ENCODE measurements around the gene R3HDM1. TPM values are rescaled to one million over a fixed set of nuclear protein-coding genes. Genes with fewer than 3 reads are reported as not detected.

R3HDM1 gene
- total RNA-seq, 4 donors from 2014 or later: 9.7 to 17.5 (median 11.3) TPM

DNA sequence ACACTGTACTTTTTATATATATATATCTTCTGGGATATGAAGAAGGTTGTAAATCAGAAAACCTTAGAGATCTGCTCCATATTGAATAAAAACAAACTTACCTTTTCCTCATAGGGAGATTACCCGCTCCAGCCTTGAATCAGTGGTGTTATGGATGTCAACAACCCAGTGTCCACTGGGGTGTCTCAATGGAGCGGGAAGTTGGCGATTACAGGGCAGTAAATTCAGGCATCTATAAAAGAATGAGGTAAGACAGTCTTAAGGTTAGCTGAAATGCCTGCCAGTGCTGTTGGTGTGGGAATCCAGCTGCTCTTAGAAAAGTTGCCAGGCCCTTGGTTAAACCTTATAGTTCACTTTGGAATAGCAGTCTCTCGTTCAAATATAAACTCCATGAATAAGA lies 102.3 kb downstream of the R3HDM1 start:
- TF ChIP-seq, protein P1, sequence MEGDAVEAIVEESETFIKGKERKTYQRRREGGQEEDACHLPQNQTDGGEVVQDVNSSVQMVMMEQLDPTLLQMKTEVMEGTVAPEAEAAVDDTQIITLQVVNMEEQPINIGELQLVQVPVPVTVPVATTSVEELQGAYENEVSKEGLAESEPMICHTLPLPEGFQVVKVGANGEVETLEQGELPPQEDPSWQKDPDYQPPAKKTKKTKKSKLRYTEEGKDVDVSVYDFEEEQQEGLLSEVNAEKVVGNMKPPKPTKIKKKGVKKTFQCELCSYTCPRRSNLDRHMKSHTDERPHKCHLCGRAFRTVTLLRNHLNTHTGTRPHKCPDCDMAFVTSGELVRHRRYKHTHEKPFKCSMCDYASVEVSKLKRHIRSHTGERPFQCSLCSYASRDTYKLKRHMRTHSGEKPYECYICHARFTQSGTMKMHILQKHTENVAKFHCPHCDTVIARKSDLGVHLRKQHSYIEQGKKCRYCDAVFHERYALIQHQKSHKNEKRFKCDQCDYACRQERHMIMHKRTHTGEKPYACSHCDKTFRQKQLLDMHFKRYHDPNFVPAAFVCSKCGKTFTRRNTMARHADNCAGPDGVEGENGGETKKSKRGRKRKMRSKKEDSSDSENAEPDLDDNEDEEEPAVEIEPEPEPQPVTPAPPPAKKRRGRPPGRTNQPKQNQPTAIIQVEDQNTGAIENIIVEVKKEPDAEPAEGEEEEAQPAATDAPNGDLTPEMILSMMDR (IDR thresholded peaks at IDR 0.05): no peak
- no peak for TF ChIP-seq POLR2A (IDR thresholded peaks at IDR 0.05)
- WGBS, 2 donors: 94% methylated on average over 4 of the region's 4 CpGs
- no peak overlapping the region for H3K4me3 ChIP-seq (ENCODE audit: low read depth, poor library complexity, severe bottlenecking)
- DNase-seq (ENCODE audit: low spot score in 2 of 2): no peak
- intact Hi-C loops (cut with DNase I; ENCODE audit: low total_unique reads): no loop called here

DNA sequence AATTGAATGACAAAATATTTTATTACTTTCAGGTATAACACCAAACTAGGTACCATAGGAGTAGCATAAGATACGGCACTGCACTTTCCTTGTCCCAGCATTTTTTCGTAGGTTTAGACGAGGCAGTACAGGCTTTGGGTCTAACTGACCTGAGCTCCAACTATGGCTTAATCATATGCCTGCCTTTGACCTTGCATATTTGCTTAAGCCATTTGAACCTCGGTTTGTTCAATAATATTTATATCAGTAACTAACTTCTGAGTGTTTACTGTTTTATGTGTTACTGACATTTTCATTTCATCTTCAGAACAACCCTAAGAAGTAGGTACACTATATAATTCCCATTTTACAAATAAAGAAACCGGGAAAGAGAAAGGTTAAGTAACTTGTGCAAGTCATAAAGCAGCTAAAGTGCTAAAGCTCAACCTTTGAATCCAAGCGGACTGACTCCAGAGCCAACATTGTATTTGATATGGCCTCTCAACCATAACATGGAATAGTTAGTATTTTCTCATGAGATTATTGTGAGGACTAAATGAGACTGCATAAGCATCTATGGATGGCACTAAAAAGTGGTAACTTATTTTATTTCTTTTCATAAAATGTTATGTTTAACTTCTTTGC lies 104.0 kb downstream of the R3HDM1 start:
- no peak overlapping the region for H3K4me3 ChIP-seq (ENCODE audit: low read depth, poor library complexity, severe bottlenecking)
- DNase-seq (ENCODE audit: low spot score in 2 of 2): no peak
- 94 to 97% methylated on average over 6 of the region's 6 CpGs for WGBS, 2 donors
- TF ChIP-seq, protein P1 (IDR thresholded peaks at IDR 0.05): no peak
- TF ChIP-seq POLR2A (IDR thresholded peaks at IDR 0.05): no peak
- intact Hi-C loops (cut with DNase I; ENCODE audit: low total_unique reads): no loop called here

DNA sequence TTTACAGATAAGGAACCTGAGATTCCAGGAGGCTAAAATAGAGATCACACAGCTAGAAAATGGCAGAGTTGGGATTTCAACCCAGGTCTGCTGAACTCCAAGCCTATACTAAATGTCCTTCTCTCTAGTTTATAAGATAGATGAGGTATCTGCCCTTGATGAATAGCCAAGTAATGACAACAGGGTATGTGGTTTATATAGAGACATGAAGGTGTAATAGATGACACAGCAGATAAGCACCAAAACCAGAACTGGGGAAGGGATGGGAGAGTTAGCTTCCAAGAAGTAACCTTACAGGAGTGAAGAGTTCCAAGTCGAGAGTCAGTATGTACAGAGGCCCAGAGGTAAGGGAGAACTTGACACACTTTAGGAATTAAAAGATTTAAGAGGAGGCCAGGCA lies 105.7 kb downstream of the R3HDM1 start:
- intact Hi-C loops (cut with DNase I; ENCODE audit: low total_unique reads): no loop called here
- TF ChIP-seq, protein P1 (IDR thresholded peaks at IDR 0.05): no peak
- TF ChIP-seq POLR2A (IDR thresholded peaks at IDR 0.05): no peak
- DNase-seq (ENCODE audit: low spot score in 2 of 2): no peak
- 83 to 87% methylated on average over 1 of the region's 1 CpG for WGBS, 2 donors
- no peak overlapping the region for H3K4me3 ChIP-seq (ENCODE audit: low read depth, poor library complexity, severe bottlenecking)

DNA sequence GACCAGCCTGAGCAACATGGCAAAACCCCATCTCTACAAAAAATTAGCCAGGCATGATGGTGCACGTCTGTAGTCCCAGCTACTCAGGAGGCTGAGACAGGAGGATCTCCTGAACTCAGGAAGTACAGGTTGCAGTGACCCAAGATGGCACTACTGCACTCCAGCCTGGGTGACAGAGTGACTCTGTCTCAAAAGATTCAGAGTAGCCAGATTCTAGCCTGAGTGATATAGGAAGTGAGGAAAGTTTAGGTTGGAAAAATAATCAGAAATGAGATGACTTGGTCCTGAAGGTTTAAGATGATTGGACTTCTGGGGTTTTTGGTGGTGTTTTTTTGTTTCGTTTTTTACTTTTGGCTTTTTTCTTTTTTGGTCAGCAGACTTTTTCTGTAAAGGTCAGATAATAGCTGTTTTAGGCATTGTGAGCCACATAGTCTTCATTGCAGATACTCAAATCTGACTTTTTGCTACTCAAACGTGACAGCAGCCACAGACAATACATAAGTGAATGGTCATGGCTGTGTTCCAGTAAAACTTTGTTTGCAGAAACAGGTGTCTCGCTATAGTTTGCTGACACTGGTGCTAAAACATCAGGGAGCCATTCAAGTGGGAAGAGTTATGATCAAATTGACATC lies 106.3 kb downstream of the R3HDM1 start:
- no peak for DNase-seq (ENCODE audit: low spot score in 2 of 2)
- intact Hi-C loops (cut with DNase I; ENCODE audit: low total_unique reads): no loop called here
- 91 to 96% methylated on average over 4 of the region's 4 CpGs for WGBS, 2 donors
- TF ChIP-seq, protein P1 (IDR thresholded peaks at IDR 0.05): no peak
- no peak for TF ChIP-seq POLR2A (IDR thresholded peaks at IDR 0.05)
- H3K4me3 ChIP-seq (ENCODE audit: low read depth, poor library complexity, severe bottlenecking): no peak overlapping the region

DNA sequence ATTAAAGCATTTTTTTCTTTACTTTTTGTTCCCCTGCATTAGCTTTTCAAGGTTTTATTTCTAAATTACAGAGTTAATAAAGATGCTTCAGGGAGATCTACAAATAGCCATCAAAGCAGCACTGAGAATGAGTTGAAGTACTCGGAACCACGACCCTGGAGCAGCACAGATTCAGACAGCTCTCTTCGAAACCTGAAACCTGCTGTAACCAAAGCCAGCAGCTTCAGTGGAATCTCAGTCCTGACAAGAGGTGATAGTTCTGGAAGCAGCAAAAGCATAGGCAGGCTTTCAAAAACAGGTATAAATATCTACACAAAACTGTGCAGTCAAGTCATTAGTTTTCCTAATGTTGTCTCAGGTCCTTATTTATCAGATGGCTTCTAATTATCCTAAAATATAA lies 107.5 kb downstream of the R3HDM1 start:
- H3K4me3 ChIP-seq (ENCODE audit: low read depth, poor library complexity, severe bottlenecking): no peak overlapping the region

More for the DNA sequence above, 107.5 kb downstream of the R3HDM1 start:
- 75 to 79% methylated on average over 3 of the region's 3 CpGs for WGBS, 2 donors
- intact Hi-C loops (cut with DNase I; ENCODE audit: low total_unique reads): no loop called here
- DNase-seq (ENCODE audit: low spot score in 2 of 2): no peak
- TF ChIP-seq POLR2A (IDR thresholded peaks at IDR 0.05): no peak
- TF ChIP-seq, protein P1 (IDR thresholded peaks at IDR 0.05): no peak

All from lower leg skin (tissue), 4 donors.